Stimulated activated CD8-positive, alpha-beta memory T cell treated with anti-CD3 and anti-CD28 coated beads, Interleukin-4, amount 100 ng/mL, for 48 hours (primary cell): Measurements from ENCODE around the gene RFTN1.

Experiments used
- DNase-seq: peaks from one replicate; pipeline ENCODE4 v3.0.0-alpha.2; 2020

The RFTN1 gene

DNA sequence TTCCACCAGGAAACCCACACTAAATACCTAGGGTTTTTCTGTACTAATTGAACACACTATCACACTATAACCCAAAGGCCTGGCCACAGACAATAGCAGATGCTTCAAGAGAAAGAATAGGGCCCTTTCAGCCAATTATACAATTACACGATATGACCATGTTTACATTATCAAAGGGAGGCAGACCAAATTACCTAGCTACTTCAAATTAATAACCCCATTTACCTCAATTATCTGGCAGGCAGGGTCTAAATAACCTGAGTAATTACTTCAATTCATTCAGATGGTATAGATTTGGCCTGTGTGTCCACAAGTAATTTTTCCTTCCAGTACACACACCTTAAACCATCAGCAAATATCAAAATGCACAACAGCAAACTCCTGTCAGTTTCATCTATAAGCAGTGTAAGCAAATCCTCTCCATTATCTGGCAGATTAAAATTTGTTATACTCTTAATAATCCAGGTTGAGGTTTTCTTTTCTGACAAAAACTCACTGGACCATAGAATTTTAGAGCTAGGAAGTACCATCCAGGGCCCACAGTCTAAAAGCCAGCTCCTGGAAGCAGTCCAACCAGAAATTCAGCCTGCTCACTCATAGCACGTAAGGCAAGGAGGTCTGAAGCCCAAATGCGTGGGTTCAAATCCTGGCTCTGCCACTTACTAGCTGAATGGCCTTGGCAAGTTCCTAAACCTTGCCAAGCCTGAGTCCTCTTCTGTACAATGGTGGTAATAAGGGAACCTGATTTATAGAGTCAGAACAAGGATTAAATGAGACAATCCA lies 51.8 kb downstream of the RFTN1 start:
- DNase-seq: no peak

- no peak for DNase-seq
These were observed 52.6 kb downstream of the RFTN1 start for GRCh38 chr3:16460886-16461285.

- no peak for DNase-seq
These were observed 53.2 kb downstream of the RFTN1 start for GRCh38 chr3:16460273-16460672.

- no peak for DNase-seq
These were observed 56.6 kb downstream of the RFTN1 start for GRCh38 chr3:16456784-16457415.

DNA sequence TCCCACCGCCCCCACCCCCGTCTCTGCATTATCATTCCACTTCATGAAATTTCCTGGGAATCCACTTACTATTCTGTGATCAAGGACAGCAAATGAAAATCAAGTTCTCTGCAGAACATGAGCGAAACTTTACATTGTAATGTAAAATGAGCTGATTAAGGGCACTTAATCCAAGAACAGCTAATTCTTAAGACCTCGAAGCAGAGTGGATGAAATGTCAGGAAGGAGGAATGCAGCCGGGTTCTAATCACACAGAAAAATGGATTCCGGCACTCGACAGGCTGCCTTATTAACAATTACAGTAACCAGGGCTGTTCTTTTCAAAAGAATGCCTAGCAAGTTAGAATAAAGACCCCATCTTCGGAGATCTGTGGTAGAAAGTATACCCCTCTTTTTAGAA lies 57.5 kb downstream of the RFTN1 start:
- no peak for DNase-seq

- no peak for DNase-seq
These were observed 58.5 kb downstream of the RFTN1 start for GRCh38 chr3:16455001-16455400.

DNA sequence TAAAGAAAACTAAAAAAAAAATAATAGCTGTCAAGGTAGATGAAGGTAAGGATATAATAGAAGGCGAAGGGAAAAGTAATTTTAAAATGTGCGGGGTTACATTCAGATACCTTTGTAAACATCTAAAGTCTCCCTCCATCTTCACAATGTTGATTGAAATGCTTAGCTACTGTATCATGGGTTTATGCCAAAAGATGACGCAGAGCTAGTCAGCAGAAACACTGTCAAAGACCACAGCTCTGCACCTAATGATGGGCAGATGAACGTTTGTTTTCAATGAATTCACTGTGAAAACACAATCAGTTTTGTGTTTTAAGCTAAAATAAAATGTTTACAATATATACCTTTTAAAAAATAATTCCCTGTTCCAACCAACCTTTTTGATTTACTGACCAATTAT lies 61.2 kb downstream of the RFTN1 start:
- no peak for DNase-seq

DNA sequence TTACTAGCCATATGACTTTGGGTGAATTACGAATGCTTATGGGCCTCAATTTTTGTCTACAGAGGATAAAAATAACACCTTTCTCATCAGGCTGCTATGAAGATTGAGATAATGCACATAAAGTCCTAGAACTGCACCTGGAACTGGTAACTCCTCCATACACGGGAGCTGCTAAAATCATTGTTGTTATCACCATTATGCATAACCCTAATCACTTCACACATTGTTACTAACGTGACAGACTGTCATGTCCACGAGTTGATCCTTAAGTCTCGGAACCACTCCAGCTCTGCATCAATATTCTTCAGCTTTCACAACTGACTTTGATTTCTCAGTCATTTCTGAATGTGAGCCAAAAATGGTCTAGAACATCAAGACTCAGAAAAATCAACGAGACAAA lies 64.1 kb downstream of the RFTN1 start:
- no peak for DNase-seq

DNA sequence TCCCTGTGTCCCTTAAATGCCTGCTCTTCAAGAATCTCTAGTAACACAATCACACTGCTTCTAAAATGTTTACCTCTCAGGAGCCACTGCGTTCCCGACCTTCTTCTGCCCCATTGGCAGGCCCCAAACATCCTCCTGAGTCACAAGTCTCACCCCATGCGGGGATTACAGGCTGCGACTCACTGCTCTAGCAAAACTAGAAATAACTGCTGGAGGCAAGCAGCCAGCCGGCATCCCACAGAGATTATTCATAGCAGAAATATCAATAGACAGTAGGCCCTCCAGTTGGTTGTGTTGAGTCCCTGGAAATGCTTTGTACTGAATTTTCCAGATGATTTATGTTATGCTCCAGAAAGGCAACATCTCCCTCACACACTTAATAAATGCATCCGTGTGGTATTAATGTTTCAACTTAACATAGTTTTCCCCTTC lies 64.8 kb downstream of the RFTN1 start:
- DNase-seq: peak; percentile 67

DNA sequence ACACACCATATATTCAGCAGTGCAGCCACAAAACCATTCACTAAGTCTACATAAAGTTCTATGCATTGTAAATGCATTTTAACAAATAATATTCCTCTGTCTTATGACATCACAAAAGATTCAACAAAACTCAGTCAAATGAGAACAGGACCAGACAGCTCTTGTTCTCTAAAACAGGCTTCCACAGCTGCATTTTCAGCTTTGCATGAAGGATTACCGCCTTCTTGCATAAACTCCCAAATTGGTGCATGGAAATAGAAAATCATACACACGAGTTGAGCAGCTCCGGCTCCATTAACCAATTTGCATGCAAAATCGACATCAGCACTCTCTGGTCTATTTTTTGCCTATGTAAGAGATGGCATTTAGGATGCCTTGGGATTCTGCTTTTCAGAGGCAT lies 66.4 kb downstream of the RFTN1 start:
- DNase-seq: no peak

DNA sequence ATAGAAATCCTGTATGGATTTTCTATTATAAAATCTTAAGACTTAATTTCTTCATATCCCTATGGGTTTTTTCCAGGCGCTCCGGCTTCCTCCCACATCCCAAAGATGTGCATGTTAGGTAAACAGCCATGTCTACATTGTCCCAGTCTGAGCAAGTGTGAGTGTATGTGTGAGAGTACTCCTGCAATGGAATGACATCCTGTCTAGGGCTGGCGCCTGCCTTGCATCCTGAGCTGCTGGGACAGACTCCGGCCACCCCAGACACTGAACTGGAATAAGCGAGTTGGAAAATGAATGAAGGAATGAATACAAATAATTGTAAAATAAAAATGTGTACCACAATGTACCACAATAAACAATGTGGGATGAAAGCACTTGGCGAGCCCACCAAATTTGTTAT lies 69.2 kb downstream of the RFTN1 start:
- no peak for DNase-seq

- no peak for DNase-seq
These were observed 70.8 kb downstream of the RFTN1 start for GRCh38 chr3:16442730-16443129.

DNA sequence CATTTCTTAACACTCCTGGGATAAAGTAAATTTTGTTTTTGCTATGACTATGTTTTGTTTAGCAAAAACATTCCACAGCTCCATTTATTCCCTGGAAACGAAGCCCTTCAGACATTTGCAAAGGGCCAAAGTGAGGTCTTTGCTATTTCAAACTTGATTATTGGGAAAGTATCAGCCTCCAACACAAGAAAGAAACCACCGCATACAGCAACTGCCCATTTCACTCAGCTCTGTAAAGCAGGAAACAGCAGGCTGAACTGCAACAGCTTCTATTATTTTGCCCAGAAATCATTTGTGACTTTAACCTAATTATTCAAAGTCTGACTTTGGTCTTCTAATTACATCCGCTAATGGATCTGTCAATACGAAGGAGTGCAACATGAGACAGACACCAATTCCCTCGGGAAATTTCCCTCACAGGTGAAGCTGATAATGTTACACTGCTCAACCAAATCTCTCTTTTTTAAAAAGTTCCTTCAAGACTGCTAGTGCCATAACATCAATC lies 72.1 kb downstream of the RFTN1 start:
- DNase-seq: no peak

- no peak for DNase-seq
These were observed 73.4 kb downstream of the RFTN1 start for GRCh38 chr3:16439848-16440708.

DNA sequence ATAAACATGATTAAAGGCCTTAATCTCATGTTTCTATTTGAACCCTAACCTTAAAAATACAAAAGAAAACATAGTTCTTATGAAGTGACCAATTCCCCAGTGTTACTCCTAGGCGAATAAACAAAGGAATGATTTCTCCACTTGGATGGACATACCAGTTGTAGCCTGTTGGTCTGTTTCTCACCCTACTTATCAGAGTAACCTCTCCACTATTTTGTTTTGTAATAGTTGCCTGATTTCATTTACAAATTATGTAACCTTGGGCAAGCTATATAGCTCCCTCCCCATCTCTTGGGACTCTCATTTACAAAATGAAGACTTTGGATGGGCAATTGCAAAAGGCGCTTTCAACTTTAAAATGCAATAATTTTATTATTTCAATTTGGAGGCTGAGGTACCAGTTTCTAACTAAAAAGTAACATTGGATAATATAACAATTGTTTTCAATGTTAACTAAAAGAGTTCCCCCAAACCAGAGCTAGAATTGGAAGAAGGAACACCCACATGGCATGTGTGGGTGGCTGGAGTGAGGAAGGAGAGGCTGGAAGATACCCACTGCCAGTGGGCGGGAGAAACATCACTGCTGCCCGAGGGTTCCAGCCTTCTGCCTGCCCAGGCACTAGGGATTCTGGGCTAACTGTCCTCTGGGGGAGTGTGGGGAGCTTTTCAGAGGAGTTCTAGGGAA lies 74.2 kb downstream of the RFTN1 start:
- no peak for DNase-seq

- DNase-seq: no peak
These were observed 75.9 kb downstream of the RFTN1 start for GRCh38 chr3:16437640-16438039.

GRCh38 chr3:16433701-16434151 lies 79.8 kb downstream of the RFTN1 start:
- no peak for DNase-seq

GRCh38 chr3:16432714-16433113 lies 80.8 kb downstream of the RFTN1 start:
- DNase-seq: no peak

DNA sequence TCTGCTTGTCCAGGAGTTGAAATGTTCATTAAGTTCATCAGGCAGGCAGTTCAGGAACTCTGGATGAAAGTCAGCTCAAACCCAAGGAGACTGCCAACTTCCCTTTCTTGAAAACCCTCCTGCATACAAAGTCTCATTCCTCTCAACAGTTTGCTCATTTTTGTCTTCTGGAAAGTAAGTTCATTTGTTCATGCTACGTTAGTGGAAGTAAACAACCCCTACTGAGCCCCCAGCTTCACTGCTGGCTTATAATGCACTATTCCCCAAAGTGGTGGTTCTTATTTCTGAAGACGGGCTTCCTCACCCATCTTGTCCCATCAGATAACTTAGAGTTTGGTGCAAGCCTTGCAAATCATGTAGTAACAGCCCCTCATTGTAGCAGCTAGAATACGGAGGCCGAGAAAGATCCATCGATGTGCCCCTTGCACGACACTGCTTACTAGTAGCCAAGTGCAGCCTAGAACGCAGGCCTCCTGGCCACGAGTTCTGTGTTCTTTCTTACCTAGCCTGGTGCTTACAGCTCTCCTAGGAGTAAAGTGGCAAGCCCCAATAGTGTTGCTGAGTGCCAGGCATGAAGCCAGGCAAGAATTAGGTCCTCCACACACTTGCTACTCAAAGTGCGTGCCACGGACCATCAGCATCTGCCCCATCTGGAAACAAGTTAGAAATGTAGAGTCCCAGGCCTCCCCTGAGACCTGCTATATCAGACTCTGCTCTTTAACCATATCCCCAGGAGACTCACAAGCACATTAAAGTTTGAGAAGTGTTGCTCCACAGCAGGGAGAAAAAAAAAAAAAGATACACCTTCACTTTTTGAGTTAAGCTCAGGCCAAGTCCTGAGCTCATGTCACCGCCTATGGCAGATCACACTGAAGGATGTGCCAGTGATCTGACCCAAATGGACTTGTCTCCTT lies 82.5 kb downstream of the RFTN1 start:
- DNase-seq: no peak

DNA sequence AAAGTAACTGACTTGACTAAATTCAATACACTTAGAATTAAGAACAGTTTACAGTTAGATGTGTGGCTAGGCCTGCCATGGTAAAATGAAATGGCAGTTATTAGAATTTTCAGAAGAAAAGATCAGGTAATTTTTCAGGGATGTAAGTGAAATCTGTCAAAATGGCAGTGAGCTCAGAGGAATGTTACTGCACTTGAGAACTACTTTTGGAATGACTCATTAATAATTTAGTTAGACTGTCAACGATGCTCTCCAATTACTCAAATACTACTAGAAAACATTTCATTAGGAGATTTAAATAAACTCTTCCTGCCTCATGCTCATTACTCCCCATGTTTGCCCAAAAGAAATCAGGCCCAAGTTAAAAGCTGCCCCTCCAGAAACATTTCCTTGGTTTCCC lies 84.4 kb downstream of the RFTN1 start:
- no peak for DNase-seq

DNA sequence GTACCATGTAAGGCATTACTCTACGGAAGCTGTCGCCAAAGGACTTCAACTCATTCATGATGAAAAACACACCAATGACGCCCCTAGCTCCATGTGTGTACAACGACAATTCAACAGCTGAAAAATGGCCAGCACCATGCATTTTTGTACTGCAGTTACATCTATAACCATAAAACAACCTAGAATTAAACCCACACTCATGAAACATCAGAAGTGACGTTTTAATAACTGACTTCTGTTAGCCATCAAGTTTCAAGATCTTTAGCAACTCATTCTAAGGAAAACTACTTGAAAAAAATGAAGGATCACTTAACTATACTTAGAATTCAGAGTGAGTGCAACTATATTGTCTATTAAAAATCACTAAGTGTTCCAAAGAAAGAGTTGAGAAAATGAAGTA lies 84.9 kb downstream of the RFTN1 start:
- no peak for DNase-seq
